AML-193 (cell line): ENCODE measurements around the gene GDPD5.

Experiments
- DNase-seq, 2 experiments: peaks; one replicate each; lab custom pipeline; 2025; lab: John Stamatoyannopoulos, UW

GDPD5 gene

DNA sequence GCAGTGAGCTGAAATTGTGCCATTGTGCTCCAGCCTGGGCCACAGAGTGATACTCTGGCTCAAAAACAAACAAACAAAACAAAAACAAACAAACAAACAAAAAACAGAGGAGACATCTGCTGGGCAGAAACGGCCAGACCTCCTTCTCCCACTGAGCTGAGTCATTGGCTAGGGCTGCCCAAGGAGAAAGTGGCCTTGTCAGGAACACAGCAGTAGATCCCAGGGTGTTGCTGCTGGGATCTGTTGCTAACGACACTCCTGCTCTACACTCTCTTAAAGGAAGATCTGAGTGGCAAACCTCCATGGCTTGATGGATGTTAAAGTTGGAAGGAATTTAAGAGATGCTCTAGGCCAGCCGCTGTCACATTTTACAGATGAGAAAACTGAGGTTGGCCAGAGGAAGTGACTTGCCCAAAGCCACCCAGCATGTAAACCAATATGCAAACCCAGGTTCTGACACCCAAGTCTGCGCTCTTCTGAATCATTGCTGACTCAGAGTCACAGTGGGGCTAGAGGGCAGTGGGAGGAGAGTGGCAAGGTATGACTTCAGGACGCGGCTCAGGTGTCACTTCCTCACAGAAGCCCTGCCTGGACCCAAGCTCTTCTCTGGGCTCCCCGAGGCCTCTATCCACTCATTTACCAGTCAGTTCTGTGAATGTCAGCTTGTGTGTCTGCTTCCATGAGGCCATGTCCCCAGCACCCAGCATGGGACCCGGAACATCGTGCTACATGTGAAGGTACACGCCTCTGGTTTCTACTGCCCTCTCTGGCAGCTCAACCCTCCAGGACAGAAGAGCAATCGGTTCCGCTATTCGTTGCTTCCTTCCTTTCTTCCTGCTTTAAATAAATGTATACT, 11.3 kb upstream of the GDPD5 start:
- DNase-seq: peak; percentile 11 to 12

GRCh38 chr11:75535071-75535470, 9.3 kb upstream of the GDPD5 start:
- DNase-seq: no peak

- no peak for DNase-seq
Observed at GRCh38 chr11:75534259-75535069, 8.7 kb upstream of the GDPD5 start.

DNA sequence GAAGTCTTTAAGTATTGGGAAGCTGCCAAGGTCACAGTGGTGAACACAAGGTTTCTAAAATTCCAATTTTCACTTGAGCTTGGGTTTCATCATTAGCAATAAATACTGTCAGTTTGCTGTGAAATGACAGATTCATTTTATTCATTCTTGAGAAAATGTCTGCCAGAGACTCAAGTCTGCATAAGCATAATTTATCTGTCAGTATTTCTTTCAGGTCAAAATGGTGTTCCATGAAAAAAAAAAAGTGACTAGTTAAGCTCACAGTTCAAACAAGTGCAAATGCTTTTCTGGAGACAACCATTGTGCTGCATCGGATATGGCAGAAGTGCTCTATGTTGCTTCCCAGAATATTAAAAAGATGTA, 8.1 kb upstream of the GDPD5 start:
- DNase-seq: no peak

- DNase-seq: peak; percentile 36 to 57
Observed at GRCh38 chr11:75532200-75533048, 6.7 kb upstream of the GDPD5 start.

- no peak for DNase-seq
Observed at GRCh38 chr11:75531325-75531724, 5.6 kb upstream of the GDPD5 start.

GRCh38 chr11:75530577-75530976, 4.8 kb upstream of the GDPD5 start:
- no peak for DNase-seq

GRCh38 chr11:75527938-75528735, 2.4 kb upstream of the GDPD5 start:
- no peak for DNase-seq

DNA sequence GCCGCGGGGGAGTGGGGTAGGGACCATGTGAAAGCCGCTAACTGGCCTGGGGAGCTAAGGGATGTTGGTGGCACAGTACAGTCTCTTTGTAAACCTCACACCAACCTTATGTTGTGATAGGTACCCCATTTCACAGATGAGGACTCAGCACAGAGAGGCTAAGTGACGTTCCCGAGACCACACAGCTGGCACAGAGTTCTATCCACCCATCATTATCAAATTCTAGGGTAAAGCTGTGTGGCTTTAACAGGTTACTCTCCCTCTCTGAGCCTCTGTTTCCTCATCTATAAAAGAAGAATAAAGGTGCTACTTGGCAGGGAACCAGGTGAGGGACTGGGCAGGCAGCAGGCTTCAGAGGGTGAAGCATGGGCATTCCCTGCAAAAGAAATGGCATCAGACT, 1.4 kb upstream of the GDPD5 start:
- no peak for DNase-seq

- DNase-seq: no peak
Observed at GRCh38 chr11:75526192-75526541, 426 bp upstream of the GDPD5 start.

DNA sequence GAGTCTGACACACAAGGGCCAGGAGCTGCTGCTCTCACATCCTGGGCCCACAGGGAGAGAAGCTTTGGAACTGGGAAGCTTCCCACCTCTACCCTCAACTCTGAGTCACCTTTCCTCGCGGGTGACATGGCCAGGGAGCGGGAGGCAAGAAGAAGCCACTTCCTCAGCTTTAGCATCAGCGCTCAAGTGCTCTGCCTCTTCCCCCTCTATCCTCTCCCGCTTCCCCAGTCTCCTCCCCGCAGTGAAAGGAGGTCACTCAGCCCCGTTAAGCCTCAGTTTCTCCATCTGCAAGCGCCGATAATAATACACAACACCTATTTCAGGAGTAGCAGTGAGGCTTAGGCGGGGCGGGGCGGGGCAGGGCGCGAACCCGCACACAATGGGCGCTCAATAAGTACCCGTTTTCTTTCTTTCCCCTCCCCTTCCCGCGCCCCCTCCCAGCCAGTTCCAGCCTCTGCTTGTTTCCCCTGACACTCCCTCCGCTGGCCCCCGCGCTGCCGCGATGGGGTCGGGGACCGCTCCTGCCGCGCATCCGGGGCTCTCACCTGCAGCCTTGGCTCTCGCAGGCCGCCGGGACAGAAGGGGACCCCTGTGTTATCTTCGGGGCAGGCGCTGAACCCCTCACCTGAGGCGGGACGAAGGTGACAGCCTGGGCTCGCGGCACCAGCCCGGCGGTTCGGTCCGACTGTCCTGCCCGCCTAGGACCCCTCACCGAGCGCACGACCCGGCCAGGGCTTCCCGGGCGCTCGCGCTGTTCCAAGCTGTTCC, 892 bp downstream of the GDPD5 start:
- peak in 1 of 2 experiments; percentile 12 for DNase-seq

DNA sequence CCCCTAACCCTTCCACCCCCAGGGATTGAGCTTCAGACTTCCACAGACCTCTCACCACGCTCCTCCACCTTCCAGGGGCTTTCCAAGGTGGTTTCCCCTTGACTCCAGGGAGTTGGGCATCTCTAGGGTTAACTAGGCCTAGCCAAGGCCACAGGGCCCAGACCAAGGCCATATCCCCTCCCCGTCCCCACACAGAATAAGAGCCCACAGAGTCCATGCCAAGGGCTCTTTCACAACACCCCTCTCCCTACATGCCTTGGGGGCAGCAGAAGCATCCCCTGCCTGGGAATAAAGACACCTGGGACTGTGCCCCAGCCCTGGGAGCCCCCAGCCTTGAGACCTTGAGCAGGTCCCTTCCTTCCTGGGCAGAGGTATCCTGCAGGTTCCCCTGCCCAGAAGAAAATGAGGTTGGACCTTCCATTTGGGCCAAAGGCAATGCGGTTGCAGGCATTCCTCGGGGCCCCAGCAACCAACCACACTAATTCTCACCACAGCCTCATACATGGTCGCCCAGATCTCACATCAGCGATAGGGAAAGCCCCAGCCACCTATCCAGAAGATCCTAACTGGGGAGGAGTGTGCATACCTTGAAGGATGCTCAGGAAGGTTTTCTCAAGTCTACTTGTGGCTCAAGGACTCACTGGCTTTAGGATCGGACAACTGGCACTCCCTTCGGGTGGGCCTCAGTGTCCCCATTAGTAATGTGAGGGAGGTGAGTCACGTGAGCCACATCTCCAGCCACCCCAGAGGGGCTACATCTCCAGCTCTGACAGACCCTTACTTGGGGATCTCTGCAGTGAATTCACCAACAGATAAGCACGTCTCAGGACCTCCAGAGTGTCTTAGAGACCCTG, 1.7 kb downstream of the GDPD5 start:
- DNase-seq: no peak

DNA sequence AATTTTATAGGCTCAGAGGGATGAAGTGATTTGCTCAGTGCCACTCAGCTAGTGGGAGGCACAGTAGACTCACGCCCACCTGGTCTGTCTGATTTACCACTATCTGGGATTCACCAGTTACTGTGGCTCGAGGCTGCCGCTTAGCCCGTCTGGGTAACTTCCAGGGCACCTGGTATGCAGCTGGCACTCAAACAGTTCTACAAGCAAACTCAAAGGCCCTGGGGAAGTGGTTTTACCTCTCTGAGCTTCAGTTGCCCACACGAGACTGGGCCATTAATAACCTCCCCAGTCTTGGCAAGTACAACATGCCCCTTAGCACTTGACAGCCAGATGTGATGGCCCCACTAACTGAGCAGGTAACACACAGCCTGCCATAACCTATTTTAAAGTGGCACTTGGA, 2.6 kb downstream of the GDPD5 start:
- DNase-seq: no peak

- DNase-seq: no peak
Observed at GRCh38 chr11:75522286-75523044, 3.3 kb downstream of the GDPD5 start.

- DNase-seq: no peak
Observed at GRCh38 chr11:75520688-75521087, 5.1 kb downstream of the GDPD5 start.

- DNase-seq: no peak
Observed at GRCh38 chr11:75518771-75519653, 6.7 kb downstream of the GDPD5 start.

DNA sequence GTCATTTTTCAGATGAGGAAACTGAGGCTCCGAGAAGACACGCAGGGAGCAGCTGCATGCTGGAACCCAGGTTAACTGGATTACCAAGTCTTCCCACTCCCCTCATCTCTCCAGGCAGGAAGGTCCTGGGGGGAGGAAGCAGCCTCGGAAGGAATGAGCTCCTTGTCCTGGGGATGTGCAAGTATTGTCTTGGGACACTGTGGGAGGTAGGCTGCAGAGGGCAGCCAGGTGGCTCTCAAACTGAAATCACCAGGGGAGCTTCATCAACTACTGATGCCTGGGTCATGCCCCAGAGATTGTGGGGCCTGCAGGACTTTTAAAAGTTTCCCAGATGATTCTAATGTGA, 7.6 kb downstream of the GDPD5 start:
- DNase-seq: no peak

DNA sequence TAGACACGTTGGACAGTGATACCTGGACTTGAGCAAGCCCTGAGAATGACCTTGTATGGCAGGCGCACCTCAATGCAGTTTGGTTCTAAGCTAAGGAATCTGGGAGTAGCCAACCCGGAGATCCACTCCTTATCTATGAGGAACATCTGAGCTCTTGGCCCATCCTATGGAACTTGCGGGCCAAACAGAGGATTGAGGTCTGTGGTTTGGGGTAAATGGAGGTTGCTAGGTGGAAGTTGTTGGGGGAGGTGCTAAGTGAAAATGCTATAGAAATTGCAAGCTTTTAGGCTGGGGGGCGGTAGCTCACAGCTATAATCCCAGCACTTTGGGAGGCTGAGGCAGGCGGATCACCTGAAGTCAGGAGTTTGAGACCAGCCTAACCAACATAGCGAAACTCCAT, 8.9 kb downstream of the GDPD5 start:
- no peak for DNase-seq
